Caco-2 (cell line): Measurements from ENCODE around the gene RRP15. TPM values are rescaled to one million over a fixed set of nuclear protein-coding genes. Genes with fewer than 3 reads are reported as not detected.

Experiments
- BruUV-seq: library from RNA; stranded (reverse); fragments of 400-500 nt; replicated peaks from 2 replicates; lab custom pipeline; 2021; lab: Mats Ljungman, UMichigan
- CTCF ChIA-PET: fragments of 300-600 bp; sonication (Branson Sonifier 250); formaldehyde crosslinking; loops from one replicate; lab custom pipeline; 2022; ENCODE audit warnings: antibody characterized with exemption; lab: Charles Lee
- POLR2A ChIA-PET: fragments of 300-600 bp; sonication (Branson Sonifier 250); formaldehyde crosslinking; loops from one replicate; lab custom pipeline; 2022; ENCODE audit warnings: antibody characterized with exemption; lab: Charles Lee
- DNase-seq, 2 experiments: peaks; one replicate each; pipeline versions ENCODE4 v3.0.0 to v3.0.0-alpha.2; 2020 to 2022
- H3K27me3 ChIP-seq: replicated peaks from 2 replicates; pipeline ENCODE4 v1.6.0; 2011; ENCODE audit warnings: low read length; ENCODE audit not compliant: control insufficient read depth, insufficient read depth
- H3K36me3 ChIP-seq: 2 replicates; pipeline ENCODE4 v1.5.1; 2011; ENCODE audit warnings: low read length; ENCODE audit not compliant: control insufficient read depth, insufficient read depth
- H3K4me1 ChIP-seq: fragments of 250-450 bp; sonication (Bioruptor Pico); 2 replicates; pipeline ENCODE4 v1.5.1; 2020; ENCODE audit warnings: mild to moderate bottlenecking
- H3K4me3 ChIP-seq: 2 replicates; pipeline ENCODE4 v1.5.1; 2011; ENCODE audit warnings: low read depth, mild to moderate bottlenecking, control low read depth, low read length
- H3K9me3 ChIP-seq: fragments of 250-450 bp; sonication (Bioruptor Pico); 2 replicates; pipeline ENCODE4 v1.5.1; 2020; ENCODE audit warnings: mild to moderate bottlenecking, moderate library complexity
- H3K27ac Mint-ChIP-seq: one replicate; pipeline ENCODE4 v1.8.0; 2022; ENCODE audit warnings: mixed read lengths; ENCODE audit not compliant: unreplicated experiment
- H3K27me3 Mint-ChIP-seq: one replicate; pipeline ENCODE4 v1.8.0; 2022; ENCODE audit warnings: mixed read lengths; ENCODE audit not compliant: insufficient read depth, unreplicated experiment
- H3K36me3 Mint-ChIP-seq: one replicate; pipeline ENCODE4 v1.8.0; 2022; ENCODE audit warnings: mild to moderate bottlenecking, mixed read lengths; ENCODE audit not compliant: insufficient read depth, unreplicated experiment
- H3K4me1 Mint-ChIP-seq: one replicate; pipeline ENCODE4 v1.8.0; 2022; ENCODE audit warnings: low read depth, mixed read lengths; ENCODE audit not compliant: unreplicated experiment
- H3K4me3 Mint-ChIP-seq: one replicate; pipeline ENCODE4 v1.8.0; 2022; ENCODE audit warnings: mild to moderate bottlenecking, moderate library complexity, mixed read lengths; ENCODE audit not compliant: unreplicated experiment
- H3K9me3 Mint-ChIP-seq: one replicate; pipeline ENCODE4 v1.8.0; 2022; ENCODE audit warnings: mixed read lengths; ENCODE audit not compliant: unreplicated experiment
- CTCF ChIP-seq, 2 experiments: fragments of 200-600 bp in 1 of 2; IDR thresholded peaks; 1 replicate in 1 of 2; 2 replicates in 1 of 2; pipeline versions ENCODE4 v1.5.1 to v1.8.0; 2011 to 2022; ENCODE audit warnings: antibody characterized with exemption in 1 of 2, control low read depth in 1 of 2, inconsistent platforms in 1 of 2, low read depth in 1 of 2, low read length in 1 of 2, mild to moderate bottlenecking in 1 of 2, moderate library complexity in 1 of 2; ENCODE audit not compliant: insufficient read depth in 1 of 2, severe bottlenecking in 1 of 2, unreplicated experiment in 1 of 2
- intact Hi-C: fragments of 100-400 bp; cut with micrococcal nuclease; formaldehyde crosslinking; loops from one replicate; pipeline ENCODE4 v1.10.0; 2022; ENCODE audit not compliant: unreplicated experiment
- total RNA-seq: library from RNA; stranded (reverse); gene quantifications from 2 replicates; pipeline ENCODE4 v1.2.3, GENCODE V29; 2022

The RRP15 gene
- total RNA-seq, 1 experiment from 2014 or later: 44.5 TPM

DNA sequence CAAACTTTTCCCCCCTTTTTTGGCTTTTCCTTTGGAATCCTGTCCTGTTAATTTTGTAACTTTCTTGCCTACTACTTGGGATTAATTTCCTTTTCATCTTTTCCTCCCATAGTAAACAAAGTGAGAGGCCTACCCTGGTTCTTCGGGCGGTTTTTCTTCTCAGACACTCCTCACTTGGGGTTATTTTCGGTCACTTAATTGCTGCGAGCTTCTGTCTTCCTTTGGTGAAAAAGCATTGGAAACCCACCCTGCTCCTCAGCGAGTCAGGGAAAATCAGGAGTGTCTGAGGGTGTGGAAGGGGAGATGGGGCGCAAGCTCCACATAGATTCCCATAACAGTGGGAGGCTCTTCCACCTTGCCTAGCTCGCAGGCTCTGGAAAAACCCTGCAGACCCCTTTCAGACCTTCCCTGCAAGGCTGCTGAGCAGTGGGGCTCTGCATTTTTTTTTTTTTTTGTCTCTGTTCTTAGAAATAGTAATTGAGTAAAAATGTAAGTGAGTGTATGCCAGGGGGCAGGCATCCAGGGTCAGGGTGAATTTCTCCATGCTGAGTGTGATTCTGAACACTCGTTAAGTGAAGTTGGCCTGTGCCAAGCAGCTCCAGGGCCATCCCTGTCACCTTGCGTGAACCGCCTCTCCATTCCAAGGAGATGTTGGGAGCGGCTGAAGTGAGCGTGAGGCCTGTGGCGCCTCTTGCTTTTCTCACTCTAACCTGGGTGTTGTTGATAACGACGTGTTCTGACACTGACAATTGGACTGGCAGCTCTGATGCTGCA, 80.3 kb downstream of the RRP15 start:
- H3K9me3 Mint-ChIP-seq: no peaks in the 10 kb centered on the region
- H3K4me3 Mint-ChIP-seq: no peak overlapping the region
- TF ChIP-seq CTCF (IDR thresholded peaks at IDR 0.05; ENCODE audit: insufficient read depth in 1 of 2, low read depth in 1 of 2, low read length in 1 of 2, severe bottlenecking in 1 of 2, unreplicated experiment in 1 of 2): no peak
- H3K27ac Mint-ChIP-seq: peak overlapping the region; percentile 23
- peaks cover 63% of the 10 kb centered on the region for H3K4me1 ChIP-seq
- H3K4me3 ChIP-seq: no peak overlapping the region
- H3K9me3 ChIP-seq: no peaks in the 10 kb centered on the region
- POLR2A ChIA-PET: no interaction called here
- H3K36me3 ChIP-seq: no peaks in the 10 kb centered on the region
- CTCF ChIA-PET: interaction anchor here (0.7 kb wide), 1 partner anchor 134 kb away, joined by 7 read pairs; no protein-coding TSS in a partner anchor
- peaks cover 23% of the 10 kb centered on the region for H3K36me3 Mint-ChIP-seq
- no peak for DNase-seq
- H3K4me1 Mint-ChIP-seq: peaks cover 17% of the 10 kb centered on the region
- no TSS peak for BruUV-seq
- no peaks in the 10 kb centered on the region for H3K27me3 Mint-ChIP-seq
- H3K27me3 ChIP-seq: no peaks in the 10 kb centered on the region
- intact Hi-C loops: loop anchor here (5.0 to 10.0 kb wide), 2 partner anchors 97 to 949 kb away; no protein-coding TSS in a partner anchor

DNA sequence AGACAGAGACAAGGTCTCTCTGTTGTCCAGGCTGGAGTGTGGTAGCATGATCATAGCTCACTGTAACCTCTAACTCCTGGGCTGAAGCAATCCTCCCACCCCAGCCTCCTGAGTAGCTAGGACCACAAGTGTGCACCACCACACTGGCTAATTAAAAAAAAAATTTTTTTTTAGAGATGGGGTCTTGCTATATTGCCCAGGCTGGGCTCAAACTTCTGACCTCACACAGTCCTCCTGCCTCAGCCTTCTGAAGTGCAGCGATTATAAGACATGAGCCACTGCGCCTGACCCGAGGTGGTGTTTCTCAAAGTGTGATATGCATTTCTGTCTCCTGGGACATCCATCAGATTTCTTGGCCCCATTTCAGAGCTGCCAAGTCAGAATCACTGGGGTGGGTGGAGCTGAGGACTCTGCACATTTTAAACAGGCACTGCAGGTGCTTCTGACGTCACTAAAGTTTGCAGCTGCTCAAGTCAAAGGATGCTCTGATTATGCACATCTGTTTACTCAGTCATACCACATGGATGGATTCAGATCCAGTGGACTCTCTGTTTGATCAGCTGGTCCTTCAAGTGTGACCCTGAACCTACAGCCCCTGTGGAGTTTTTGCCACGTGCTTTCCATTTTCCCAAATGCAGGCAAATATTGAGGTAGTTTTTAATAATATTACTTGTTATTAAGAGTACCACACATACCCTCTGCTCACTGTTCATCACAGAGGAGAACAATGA, 81.4 kb downstream of the RRP15 start:
- POLR2A ChIA-PET: interaction anchor here (0.7 to 1.8 kb wide), 3 partner anchors 14 to 56 kb away, joined by 3 to 9 read pairs (median 4); partner anchors contain the start of gene TGFB2
- H3K4me1 Mint-ChIP-seq: peaks cover 22% of the 10 kb centered on the region

More for the DNA sequence above, 81.4 kb downstream of the RRP15 start:
- CTCF ChIA-PET: interaction anchor here (1.0 to 1.3 kb wide), 3 partner anchors 14 to 180 kb away, joined by 3 to 5 read pairs (median 3); no protein-coding TSS in a partner anchor
- TF ChIP-seq CTCF (IDR thresholded peaks at IDR 0.05; ENCODE audit: insufficient read depth in 1 of 2, low read depth in 1 of 2, low read length in 1 of 2, severe bottlenecking in 1 of 2, unreplicated experiment in 1 of 2): no peak
- H3K27me3 Mint-ChIP-seq: no peaks in the 10 kb centered on the region
- H3K9me3 ChIP-seq: no peaks in the 10 kb centered on the region
- intact Hi-C loops: loop anchor here (1.0 to 10.0 kb wide), 9 partner anchors 14 to 948 kb away; partner anchors contain the start of gene TGFB2
- H3K4me1 ChIP-seq: peaks cover 71% of the 10 kb centered on the region
- no peaks in the 10 kb centered on the region for H3K36me3 ChIP-seq
- peaks cover 23% of the 10 kb centered on the region for H3K36me3 Mint-ChIP-seq
- peak; percentile 77 to 83 for DNase-seq
- BruUV-seq: TSS peak; percentile 77
- peak overlapping the region; percentile 15 for H3K4me3 Mint-ChIP-seq
- no peaks in the 10 kb centered on the region for H3K9me3 Mint-ChIP-seq
- H3K4me3 ChIP-seq: no peak overlapping the region
- peak overlapping the region; percentile 81 for H3K27ac Mint-ChIP-seq
- no peaks in the 10 kb centered on the region for H3K27me3 ChIP-seq
